GM21786 (cell line): ENCODE results near the gene C19orf33.
A peak's percentile ranks its signal among the peaks of the same experiment; 100 is the strongest.
"Not testable (repeated sequence)": the region's sequence is repeated elsewhere in the genome, so short reads cannot be mapped to it uniquely, and the experiment has no call there.

Experiments used
- ATAC-seq: cut with Tn5 transposase; IDR thresholded peaks from one replicate; pipeline ENCODE4 v1.9.1; 2021; ENCODE audit not compliant: unreplicated experiment

C19orf33 gene

GRCh38 chr19:38335949-38336637 lies 32.0 kb downstream of the C19orf33 start:
- ATAC-seq = peak; percentile 59

DNA sequence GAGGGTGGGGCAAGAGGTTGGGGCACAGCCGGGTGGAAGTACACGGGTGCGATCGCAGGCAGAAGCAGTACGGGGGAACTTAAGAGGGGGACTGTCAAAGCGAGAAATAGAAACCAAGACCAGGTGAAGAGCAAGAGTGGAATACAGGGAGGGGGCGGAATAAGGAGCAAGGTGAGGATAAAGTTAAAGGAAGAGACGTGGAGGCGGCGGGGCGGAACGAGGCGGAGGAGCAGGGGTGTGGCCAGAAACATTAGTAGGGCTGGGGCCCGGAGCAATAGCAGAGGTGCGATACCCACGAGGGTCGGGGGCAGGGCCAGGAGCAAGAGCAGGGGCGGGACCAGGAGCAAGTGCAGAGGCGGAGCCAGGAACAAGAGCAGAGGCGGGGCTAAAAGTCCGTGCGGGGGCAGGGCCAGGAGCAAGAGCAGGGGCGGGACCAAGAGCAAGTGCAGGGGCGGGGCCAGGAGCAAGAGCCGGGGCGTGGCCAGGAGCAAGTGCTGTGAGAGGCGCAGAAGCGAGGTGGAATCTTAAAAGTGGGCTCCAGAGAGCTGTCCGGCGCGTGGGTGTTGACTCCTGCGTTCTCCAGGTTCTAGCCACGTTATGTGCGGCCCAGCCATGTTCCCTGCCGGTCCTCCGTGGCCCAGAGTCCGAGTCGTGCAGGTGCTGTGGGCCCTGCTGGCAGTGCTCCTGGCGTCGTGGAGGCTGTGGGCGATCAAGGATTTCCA lies 32.7 kb downstream of the C19orf33 start:
- peak; percentile 44 for ATAC-seq

- no peak for ATAC-seq
These were observed 33.3 kb downstream of the C19orf33 start for GRCh38 chr19:38337360-38337653.

DNA sequence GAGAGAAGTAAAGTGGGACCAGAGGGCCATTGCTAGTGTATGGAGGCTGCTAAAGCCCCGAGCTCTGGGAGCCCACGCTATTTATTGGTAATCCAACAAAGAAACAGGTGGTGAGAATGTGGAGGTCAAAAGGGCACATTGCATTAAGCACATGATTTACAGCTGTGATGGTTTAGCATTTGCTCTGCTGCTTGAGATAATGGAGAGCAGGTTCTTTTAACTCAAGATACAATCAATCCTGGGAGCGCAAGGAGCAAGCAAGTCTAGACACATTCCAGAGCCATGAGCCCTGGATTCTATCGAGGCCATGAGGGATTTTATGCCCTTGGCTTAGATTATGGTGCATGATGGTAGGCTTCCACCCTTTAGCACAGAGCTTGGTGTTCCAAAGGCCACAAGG lies 35.0 kb downstream of the C19orf33 start:
- ATAC-seq = not testable (repeated sequence)

GRCh38 chr19:38340927-38341326 lies 36.9 kb downstream of the C19orf33 start:
- ATAC-seq = no peak

DNA sequence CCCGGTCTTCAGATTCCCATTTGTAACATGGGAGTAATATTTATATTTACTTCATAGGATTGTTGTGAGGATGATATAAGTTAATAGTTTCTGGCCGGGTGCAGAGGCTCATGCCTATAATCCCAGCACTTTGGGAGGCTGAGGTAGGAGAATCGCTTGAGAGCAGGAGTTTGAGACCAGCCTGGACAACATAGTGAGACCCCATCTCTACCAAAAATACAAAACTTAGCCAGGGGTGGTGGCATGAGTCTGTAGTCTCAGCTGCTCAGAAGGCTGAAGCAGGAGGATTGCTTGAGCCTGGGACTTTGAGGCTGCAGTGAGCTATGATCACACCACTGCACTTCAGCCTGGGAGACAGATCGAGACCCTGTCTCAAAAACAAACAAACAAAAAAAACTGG lies 42.8 kb downstream of the C19orf33 start:
- no peak for ATAC-seq

GRCh38 chr19:38350883-38351282 lies 46.8 kb downstream of the C19orf33 start:
- no peak for ATAC-seq

- no peak for ATAC-seq
These were observed 47.9 kb downstream of the C19orf33 start for GRCh38 chr19:38351865-38352395.

- ATAC-seq = no peak
These were observed 48.6 kb downstream of the C19orf33 start for GRCh38 chr19:38352611-38353010.
